Fibroblast of the aortic adventitia (primary cell): ENCODE results near the gene CCN2. TPM values are rescaled to one million over a fixed set of nuclear protein-coding genes. Genes with fewer than 3 reads are reported as not detected.
"Not testable (repeated sequence)": the region's sequence is repeated elsewhere in the genome, so short reads cannot be mapped to it uniquely, and the experiment has no call there.

Experiments used
- DNase-seq: peaks from one replicate; pipeline ENCODE4 v3.0.0-alpha.2; 2010; ENCODE audit warnings: low read depth
- H3K4me3 ChIP-seq: 2 replicates; pipeline ENCODE4 v1.5.1; 2011; ENCODE audit warnings: low read depth, mild to moderate bottlenecking, control low read depth, low read length, moderate library complexity
- total RNA-seq: library from RNA; depleted of rRNA; stranded (reverse); fragments of >200 nt; gene quantifications from 2 replicates; pipeline ENCODE4 v1.2.3, GENCODE V29; 2012; ENCODE audit warnings: low replicate concordance
- TF ChIP-seq, protein P1 (sequence below): IDR thresholded peaks from 2 replicates; pipeline ENCODE4 v1.5.1; 2011; ENCODE audit warnings: mild to moderate bottlenecking, low read length, control low read depth, inconsistent platforms; ENCODE audit not compliant: insufficient read depth

Gene CCN2
- total RNA-seq, 1 donor, result 118 TPM

DNA sequence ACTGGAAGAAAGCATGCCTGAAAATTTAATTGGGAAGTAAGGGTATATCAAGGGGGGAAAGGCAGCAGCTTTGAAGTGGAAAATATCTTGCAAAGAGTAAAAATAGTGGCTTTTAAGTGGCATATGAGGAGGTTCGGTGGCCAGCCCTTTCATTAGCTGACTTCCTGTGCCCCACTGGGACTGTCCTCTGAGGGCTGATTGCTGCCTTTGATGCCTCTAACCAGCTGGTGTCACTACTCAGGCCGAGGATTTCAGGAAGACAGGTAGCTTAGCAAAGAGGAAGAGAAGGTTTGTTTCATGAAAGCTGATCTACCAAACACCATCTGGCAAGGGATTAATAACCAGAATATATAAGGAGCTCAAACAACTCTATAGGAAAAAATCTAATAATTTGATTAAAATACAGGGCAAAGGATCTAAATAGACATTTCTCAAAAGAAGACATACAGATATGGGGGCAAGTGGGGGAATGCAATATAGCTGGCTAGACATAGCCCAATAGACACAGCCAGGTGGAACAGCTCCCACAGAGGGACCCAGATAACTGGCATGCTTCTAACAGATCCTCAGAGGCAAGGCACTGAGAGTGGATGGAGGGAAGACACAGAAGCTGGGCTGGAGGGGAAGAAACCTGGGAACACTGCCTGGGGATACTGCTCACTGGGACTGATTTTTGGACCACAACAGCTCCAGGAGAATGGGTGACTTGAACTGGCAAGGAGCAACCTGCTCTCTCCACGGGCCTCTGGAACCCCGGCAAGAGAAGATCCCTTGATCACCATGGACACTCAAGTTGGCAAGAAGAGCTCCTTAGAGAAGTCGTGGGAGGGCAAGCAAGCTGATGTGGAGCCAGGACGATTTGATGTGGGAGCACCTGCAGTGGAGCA, 33.2 kb downstream of the CCN2 start:
- TF ChIP-seq, protein P1, sequence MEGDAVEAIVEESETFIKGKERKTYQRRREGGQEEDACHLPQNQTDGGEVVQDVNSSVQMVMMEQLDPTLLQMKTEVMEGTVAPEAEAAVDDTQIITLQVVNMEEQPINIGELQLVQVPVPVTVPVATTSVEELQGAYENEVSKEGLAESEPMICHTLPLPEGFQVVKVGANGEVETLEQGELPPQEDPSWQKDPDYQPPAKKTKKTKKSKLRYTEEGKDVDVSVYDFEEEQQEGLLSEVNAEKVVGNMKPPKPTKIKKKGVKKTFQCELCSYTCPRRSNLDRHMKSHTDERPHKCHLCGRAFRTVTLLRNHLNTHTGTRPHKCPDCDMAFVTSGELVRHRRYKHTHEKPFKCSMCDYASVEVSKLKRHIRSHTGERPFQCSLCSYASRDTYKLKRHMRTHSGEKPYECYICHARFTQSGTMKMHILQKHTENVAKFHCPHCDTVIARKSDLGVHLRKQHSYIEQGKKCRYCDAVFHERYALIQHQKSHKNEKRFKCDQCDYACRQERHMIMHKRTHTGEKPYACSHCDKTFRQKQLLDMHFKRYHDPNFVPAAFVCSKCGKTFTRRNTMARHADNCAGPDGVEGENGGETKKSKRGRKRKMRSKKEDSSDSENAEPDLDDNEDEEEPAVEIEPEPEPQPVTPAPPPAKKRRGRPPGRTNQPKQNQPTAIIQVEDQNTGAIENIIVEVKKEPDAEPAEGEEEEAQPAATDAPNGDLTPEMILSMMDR, result no peak
- no peak overlapping the region for H3K4me3 ChIP-seq
- no peak for DNase-seq

GRCh38 chr6:131917318-131917717, 33.9 kb downstream of the CCN2 start:
- TF ChIP-seq, protein P1, result no peak

DNA sequence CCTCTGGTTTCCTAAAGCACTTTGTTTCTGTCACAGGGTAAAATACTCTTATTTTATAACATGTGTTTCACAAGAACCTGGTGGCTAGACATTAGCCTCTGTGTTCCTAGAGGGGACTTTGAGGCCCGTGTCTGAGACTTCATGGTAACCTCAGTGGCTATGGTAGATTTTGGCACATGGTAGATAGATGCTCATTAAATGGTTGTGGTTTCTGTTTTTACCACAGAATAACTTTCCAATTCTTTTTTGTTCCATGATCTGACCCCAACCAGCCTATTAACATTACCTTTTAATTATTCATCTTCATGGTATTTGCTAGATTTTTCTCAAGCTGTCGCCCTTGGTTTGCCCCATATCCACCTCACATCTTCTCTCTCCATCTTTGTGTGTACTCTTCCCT, 34.3 kb downstream of the CCN2 start:
- DNase-seq, result no peak
- TF ChIP-seq, protein P1, result no peak
- no peak overlapping the region for H3K4me3 ChIP-seq

More at GRCh38 chr6:131917318-131917717, 33.9 kb downstream of the CCN2 start:
- no peak for DNase-seq
- H3K4me3 ChIP-seq, result no peak overlapping the region

- not testable (repeated sequence) for H3K4me3 ChIP-seq, DNase-seq
Observed at GRCh38 chr6:131916091-131916796, 34.9 kb downstream of the CCN2 start.

GRCh38 chr6:131914967-131915751, 36.0 kb downstream of the CCN2 start:
- DNase-seq, result peak; percentile 90
- TF ChIP-seq, protein P1, result peak; percentile 94
- H3K4me3 ChIP-seq, result no peak overlapping the region

DNA sequence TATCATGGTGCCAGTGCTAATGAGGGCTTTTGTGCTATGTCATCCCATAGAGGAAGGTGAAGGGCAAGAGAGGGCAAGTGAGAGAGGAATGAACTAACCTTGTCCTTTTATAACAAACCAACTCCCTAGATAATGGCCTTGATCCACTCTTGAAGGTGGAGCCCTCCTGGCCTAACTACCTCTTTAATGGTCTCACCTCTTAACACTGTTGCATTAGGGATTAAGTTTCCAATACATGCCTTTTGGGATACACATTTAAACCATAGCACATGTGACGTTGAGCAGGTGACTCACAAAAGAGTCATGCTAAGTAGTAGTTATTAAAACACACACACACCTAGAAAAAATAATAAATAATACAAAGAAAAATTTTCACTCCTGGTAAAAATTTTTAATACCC, 36.9 kb downstream of the CCN2 start:
- no peak overlapping the region for H3K4me3 ChIP-seq
- DNase-seq, result no peak
- TF ChIP-seq, protein P1, result no peak
